Activated CD8-positive, alpha-beta memory T cell treated with anti-CD3 and anti-CD28 coated beads for 24 hours (primary cell): ENCODE data around the gene PFKFB3.
"Not testable (repeated sequence)": the region's sequence is repeated elsewhere in the genome, so short reads cannot be mapped to it uniquely, and the experiment has no call there.

ENCODE experiments used
- DNase-seq: peaks from one replicate; pipeline ENCODE4 v3.0.0-alpha.2; 2020

PFKFB3 gene

DNA sequence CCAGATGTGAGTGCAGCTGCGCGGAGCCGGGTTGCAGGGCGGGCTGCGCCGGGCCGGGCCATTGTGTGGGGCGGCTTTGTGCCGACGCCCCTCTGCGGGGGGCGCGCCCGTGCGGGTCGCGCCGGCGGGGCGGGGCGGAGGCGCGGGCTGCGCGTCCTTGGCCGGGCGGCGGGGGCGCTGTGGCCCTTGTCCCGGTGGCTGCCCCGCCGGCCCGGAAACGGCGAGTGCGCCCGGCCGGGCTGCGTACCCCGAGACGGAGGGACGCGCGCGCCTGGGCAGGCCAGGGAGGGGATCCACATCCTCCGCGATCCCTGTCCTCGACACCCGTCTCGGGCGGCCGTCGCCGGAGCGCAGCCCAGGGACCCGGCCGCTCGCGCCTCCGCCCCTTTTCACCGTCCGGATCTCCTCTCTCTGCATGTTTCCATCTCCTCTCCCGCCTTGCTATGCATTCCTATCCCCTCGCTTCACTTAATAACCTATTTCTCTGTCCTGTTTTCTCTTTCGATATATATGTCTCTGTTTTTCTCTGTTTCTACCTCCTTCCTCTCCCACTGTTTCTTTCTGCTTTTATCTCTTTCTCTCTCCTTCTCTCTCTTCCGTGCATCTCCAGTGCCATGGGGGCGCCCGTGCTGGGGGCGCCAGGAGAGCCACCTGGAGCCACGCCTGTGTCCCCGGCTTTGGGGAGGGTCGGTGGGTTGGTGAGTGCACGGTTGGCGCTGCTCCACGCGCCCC lies 765 bp downstream of the PFKFB3 start:
- DNase-seq, result peak; percentile 85

DNA sequence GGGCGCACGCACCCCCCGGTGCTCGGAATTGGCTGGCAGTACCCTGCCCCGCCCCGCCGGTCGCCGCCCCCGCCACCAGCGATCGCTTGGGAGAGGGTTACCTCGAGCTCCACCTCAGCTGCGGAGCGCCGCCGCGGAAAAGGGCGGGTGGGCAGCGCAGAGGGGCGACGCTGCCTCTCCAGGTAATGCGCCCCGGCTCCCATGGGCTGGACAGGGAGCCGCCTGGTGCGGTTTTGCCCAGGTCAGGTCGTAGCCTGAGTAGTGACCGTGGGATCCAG lies 1.3 kb downstream of the PFKFB3 start:
- peak; percentile 82 for DNase-seq

DNA sequence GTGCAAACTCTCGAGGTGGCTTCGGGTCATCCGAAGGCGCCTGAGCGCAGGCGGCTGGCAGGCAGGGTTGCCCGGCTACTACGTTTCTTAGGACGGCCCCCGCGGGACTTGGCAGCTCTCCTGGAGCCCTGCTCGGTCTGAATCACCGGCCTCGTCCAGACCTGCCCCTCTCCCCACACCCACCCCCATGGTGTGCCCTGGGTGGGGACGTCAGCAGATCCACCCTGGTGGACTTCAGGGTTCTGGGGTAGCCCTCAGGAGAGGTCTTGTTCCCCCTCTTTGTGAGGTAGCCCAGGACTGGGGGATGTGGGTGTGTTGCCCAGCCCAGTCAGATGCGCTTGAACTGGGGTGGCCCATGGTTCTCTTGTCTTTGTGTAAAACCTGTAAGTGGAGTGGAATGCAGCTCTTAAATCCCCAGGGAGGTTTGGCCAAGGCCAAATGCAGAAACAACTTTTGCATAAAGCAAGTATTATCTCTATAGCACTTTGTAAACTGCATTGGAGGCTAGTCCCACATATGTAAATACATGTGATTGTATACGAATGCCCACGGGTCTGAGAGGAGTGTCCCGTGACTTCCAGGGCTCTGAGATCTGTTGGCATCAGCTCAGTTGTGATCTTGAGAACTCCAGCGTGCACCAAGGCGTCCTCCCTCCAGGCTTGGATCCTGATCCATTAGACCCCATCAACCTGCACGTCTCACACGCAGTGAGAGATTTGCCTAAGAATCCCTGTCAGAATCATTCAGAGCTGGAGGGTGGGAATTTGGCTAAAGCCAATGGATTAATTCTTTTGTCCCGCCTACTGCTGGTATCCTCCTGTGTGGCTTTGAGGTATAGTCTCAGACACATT lies 1.8 kb downstream of the PFKFB3 start:
- DNase-seq, result peak; percentile 61

DNA sequence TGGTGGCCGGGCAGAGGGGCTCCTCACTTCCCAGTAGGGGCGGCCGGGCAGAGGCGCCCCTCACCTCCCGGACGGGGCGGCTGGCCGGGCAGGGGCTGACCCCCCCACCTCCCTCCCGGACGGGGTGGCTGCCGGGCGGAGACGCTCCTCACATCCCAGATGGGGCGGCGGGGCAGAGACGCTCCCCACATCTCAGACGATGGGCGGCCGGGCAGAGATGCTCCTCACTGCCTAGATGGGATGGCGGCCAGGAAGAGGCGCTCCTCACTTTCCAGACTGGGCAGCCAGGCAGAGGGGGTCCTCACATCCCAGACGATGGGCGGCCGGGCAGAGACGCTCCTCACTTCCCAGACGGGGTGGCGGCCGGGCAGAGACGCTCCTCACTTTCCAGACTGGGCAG lies 3.8 kb downstream of the PFKFB3 start:
- DNase-seq, result not testable (repeated sequence)

DNA sequence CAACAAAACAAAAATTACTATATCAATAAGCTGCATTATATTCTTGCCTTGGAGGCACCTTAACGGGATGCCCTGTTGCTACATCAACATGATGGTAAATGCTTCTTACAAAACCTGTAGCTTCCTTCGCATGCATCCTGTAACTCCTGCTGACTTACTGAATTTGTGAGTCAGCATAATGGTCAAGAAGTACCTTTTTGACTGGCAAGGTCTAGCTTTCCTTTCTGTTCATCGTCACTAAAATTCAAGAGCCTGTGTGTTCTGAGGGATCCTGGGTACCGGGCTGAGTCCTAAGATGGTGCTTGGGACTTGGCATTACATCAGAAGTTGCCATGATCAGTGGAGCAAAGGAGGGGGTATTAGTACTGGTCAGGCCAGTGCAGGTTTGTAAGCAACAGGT lies 4.9 kb downstream of the PFKFB3 start:
- no peak for DNase-seq

DNA sequence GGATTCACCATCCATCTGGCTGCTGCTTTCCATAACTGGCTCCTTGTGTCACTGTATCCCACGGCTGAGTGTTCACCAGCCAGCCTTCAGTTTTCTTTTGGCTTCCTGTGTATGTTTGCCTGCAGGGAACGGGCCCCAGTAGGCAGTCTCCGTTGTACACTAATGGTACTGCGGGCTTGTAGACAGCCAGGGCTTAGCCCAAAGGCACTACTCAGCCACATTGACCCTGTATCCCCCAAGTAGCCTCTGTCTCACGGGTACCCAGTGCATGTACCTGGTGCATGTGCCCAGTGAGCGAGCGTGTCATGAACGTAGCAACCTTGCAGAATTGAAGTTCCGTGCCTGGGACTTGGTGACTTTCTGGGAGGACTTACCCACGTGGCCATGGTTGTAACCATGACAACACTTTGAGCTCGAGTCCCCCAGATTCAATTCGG lies 6.1 kb downstream of the PFKFB3 start:
- no peak for DNase-seq

DNA sequence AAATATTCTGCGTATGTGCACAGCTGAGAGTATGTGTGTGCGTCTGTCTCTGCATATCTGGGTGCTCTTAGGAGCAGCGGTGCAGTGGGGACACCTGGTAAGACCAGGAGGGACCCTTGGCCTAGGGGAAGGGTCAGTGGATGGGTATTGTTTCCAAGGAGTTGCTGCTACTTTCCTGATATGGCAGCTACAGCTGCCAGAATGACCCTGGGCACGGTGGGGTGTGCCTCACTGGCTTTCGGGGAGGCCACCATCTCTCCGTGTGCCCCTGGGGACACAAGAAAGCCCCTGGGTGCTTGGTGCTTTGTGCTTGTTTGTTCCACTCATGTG lies 8.6 kb downstream of the PFKFB3 start:
- DNase-seq, result no peak

DNA sequence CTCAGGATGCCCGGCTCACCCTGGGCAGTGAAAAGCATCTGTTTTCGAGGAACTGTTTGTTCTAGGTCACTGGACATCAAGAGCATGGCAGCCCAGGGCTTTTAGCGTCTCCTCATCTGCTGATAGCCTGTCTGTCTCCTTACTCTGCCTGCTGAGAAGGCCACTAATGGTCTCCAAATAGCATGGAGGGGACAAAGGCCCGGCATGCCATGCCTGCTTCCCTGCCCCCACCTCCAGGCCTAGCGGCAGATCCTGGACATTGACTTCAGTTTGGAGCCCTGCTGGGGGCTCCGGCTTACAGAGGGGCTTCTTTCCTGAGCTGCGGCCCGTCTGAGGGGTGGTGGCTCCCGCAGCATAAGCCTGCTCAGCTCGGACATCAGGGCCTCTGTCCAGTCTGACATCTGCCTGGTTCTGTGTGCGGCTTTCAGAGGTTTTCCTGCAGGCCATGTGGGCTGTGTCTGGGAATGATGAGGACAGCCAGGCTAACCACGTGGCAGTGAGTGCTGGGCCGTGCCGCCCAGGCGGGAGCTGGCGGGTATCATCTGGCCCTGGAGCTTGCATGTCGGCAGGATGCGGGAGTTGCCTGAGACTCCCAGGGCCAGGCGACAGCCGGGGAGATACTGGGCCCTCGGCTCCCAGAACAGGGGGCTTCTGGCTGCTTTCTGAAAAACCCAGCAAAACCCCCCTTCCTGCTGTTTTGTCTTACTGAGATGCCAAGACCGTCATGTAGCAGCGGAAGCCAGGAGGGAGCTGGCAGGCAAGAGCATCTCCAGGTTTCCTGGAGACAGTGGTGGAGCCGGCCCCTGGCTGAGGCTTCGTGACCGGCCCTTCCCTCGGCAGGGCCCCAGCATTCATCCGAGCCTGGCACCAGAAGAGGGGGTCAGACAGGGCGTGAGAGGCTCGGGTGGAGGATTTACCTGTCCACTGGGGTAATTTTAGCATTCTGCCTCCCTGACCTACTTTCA lies 9.2 kb downstream of the PFKFB3 start:
- no peak for DNase-seq

DNA sequence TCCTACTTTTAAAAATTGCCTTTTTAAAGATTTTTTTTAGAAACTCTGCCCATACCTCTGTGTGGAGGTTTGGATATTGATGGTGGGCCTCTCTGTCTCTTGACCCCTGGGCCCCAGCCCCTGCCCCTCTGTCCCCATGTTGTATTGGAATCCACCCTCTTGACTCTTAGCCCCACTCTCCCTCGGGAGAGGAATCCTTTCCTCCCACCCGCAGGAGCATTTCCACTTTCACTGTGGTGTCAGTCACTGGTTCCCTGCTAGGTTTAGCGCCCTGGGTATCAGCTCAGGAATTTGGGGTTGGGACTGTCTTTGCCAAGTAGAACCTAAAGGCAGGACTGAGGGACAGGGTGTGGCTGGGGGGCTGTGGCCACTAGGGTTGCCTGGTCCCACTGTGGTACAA lies 10.1 kb downstream of the PFKFB3 start:
- DNase-seq, result no peak

DNA sequence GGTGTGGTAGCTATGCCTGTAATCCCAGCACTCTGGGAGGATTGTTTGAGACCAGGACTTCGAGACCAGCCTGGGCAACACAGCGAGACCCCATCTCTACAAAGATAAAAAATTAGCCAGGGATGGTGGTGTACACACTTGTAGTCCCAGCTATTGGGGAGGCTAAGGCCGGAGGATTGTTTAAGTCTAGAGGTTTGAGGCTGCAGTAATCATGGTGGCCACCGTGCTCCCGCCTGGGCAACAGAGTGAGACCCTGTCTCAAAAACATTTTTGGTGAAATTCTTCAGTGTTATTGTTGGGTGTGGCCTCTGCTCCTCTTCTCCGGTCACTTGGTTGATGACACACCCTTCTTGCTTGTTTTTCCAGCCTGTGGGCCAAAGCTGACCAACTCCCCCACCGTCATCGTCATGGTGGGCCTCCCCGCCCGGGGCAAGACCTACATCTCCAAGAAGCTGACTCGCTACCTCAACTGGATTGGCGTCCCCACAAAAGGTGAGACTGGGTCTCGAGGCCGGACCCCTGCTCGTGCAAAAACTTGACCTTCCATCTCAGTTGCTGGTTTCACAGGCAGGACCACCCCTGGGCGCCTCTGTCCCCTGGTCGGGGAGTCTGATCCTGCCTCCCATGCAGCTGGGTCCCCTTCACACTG lies 10.6 kb downstream of the PFKFB3 start:
- no peak for DNase-seq

DNA sequence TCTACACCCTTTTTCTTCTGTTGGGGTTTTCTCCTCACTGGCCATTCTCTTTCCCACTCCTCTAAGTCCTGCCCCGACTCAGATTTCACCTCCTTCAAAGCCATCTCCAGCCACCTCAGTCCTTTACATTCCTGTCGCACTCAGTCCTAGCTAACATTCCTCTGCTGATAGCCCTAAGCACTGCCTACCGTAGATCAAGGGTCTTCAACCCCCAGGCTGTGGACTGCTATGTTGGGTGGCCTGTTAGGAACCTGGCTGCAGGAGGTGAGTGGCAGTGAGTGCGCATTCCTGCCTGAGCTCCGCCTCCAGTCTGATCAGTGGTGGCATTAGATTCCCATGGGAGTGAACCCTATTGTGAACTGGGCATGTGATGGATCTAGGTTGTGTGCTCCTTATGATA lies 11.2 kb downstream of the PFKFB3 start:
- no peak for DNase-seq

DNA sequence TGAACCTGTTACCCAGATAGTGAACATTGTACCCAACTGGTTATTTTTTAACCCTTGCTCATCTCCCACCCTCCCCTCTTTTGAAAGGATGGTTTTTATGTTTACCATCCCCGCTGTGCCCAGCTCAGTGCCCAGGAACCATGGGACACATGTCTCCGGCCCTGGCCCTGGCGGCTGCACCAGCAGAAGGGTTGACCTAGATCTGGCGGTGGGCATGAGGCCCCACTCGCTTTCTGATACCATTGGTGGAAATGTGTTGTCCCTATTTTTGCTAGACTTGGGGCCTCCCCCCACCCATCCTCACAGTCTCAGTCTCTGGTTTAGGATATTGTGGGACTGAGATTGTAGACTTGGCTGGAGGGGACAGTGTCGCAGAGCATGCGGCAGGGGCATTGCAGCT lies 11.9 kb downstream of the PFKFB3 start:
- no peak for DNase-seq

DNA sequence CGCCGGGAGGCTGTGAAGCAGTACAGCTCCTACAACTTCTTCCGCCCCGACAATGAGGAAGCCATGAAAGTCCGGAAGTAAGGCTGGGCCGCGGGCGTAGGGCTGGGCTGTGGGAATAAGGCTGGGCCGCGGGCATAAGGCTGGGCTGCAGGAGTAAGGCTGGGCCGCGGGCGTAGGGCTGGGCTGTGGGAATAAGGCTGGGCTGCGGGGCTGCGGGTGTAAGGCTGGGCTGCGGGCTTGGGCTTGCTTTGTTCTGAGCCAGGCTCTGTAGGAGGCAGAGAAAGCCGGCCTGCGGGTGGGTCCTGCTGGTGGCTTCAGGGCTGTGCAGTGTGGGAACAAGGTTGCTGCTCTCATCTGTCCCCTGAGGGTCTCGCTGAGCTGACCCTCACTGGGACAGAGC lies 12.5 kb downstream of the PFKFB3 start:
- no peak for DNase-seq

DNA sequence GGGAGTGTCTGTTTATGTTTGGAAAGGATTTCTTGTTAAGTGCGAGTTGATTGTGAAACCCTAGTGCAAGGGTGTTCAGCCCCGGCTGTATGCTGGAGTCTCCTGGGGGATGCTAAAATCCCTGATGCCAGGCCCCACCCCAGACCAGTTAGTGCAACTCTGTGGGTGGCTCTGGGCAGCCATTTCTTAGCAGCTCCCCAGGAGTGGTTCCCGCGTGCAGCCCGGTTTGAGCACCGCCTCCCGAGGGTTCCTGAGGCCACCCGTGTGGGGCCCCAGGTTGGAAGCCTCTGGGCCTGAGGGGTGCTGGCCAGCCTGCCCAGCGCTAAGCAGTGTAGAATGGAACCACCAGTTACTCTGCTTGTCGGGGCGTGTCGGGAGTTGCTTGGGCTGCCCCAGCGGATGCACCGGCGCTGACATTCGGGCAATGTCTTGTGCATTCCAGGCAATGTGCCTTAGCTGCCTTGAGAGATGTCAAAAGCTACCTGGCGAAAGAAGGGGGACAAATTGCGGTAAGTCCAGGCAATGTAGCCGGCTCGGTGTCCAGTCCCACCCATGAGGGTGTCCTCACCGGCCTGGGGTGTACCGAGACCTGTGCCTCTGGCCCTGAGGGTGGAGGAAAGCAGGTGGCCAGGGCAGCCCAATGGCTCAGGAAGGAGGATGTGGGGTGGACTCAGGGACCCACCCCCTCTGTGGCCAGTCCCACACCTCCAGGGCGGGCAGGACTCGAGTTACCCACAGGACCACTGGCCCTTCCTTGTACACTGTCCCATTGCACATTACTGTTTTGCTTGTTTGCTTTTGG lies 13.2 kb downstream of the PFKFB3 start:
- DNase-seq, result no peak

DNA sequence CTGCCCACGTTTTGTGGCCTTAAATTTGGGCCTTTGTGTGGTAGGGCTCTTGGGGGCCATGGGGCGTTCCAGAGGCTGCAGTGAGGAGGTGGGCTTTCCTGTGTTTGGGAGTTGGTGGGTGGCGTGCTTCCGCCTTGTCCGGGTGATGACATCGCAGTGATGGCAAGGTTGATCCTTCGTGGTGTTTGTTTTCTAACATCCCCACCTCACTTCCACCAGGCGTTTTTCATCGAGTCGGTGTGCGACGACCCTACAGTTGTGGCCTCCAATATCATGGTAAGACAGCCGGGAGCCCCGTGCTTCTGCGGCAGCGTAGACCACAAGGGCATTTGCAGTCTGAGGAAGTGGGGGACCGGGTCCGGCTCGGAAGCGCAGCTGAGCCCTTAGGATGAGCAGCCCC lies 14.2 kb downstream of the PFKFB3 start:
- DNase-seq, result no peak

DNA sequence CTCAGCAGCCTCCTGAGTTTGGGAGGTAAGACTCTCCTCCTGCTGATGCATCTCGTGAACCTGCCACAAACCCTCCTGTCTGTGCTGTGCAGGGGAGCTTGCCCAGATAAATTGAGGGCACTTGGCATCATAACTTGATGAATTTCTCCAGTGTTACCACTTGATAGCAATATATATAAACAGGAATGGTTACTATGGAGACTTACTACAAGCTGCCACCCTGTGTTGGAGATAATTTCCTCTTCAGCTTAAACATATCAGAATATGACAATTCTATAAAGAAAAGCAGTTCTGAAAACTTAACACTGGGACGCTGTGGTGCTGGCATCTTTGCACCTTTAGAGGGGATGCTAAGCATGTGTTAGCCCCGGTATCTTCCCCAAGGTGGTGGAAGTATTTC lies 14.9 kb downstream of the PFKFB3 start:
- DNase-seq, result no peak

DNA sequence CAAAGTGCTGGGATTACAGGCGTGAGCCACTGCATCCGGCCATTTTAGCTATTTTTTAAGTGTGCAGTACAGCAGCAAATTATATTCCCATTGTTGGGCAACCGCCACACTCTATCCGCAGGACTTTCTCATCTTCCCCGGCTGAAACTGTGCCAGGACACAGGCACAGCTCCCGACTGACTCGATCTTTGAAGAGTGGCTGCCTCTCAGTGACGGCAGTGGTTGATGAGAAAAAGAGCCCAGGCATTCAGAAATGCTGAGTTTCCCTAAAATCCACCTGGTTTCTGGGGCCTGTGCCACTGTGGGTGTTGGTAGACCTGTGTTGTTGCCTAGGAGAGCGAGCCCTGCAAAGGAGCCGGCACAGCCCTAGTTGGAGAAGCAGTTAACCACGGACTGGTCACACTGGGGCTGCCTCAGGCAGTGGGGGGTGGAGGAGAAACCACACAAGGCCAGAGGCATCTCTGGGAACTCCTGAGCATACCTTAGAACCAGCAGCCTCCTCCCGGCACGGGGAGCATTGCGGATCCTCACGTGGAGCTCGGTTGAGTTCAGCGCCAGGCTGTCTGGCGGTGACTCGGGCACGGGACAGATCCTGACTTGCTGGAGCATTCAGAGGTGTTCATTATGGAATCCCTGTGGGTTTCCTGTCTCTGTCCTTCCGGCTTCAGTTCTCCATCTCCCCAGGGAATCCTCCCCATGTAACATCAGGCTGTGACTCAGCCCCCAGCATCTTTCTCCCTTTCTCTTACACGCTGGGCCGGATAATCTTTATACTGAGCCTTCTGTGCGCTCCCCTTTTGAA lies 16.2 kb downstream of the PFKFB3 start:
- no peak for DNase-seq

DNA sequence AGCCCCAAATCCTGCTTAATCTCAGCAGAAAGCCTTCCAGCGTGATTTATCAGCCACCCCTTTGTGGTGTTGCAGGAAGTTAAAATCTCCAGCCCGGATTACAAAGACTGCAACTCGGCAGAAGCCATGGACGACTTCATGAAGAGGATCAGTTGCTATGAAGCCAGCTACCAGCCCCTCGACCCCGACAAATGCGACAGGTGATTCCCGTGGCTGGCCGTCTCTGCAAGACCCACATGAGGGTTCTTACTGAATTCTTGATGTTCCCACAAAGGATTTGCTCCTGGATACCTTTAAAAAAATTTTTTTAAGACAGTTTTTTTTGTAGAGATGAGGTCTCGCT lies 16.7 kb downstream of the PFKFB3 start:
- DNase-seq, result no peak

DNA sequence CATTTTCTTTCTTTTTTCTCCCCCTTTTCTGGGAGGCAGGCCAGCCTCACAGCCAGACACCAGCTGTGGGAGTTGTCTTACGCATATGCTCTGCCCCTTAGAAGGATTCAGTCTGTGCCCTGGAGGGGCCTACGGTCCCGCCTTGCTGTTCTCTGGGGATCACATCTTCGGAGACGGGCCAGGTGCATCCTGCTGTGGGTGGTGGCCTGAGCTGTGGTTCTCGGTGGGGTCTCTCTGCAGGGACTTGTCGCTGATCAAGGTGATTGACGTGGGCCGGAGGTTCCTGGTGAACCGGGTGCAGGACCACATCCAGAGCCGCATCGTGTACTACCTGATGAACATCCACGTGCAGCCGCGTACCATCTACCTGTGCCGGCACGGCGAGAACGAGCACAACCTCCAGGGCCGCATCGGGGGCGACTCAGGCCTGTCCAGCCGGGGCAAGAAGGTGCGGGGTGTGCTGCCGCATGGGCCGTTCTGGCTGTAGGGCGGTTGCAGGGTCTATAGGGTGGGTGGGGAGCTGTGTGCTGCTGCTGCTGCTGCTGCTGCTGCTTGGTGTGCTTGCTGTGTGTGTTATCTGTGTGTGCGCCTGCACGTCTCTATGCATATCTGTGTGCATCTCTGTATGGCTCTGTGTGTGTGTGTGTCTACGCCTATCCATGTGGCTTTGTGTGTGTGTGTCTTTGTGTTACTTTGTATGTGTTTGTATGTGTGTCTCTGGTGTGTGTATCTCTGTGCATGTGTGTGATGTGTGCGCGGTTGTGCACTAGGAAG lies 17.9 kb downstream of the PFKFB3 start:
- no peak for DNase-seq

DNA sequence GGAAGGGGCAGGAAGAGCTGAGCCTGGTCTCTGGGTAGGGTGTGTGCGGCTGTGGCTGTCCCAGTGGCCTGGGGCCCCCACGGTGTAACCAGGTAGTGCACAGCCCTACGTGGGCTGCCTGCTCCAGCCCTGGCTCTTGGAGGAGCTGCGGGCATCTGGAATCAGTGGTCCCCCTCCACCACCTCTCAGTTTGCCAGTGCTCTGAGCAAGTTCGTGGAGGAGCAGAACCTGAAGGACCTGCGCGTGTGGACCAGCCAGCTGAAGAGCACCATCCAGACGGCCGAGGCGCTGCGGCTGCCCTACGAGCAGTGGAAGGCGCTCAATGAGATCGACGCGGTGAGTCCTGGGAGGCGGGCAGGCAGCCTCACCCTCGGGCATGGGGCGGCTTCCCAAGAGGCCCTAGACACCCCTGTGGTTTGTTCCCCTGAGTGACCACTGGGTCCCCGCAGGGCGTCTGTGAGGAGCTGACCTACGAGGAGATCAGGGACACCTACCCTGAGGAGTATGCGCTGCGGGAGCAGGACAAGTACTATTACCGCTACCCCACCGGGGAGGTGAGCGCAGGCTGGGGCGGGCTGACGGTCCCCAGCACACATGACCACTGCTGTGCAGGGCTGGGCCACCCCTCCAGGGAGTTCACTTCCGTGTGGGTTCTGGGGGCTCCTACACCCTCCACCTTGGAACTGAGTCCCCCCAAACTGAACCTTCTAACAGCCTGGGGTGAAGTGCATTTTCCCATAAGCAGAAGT lies 18.6 kb downstream of the PFKFB3 start:
- DNase-seq, result no peak
